Measurements from ENCODE around the gene AK9.

Gene AK9

DNA sequence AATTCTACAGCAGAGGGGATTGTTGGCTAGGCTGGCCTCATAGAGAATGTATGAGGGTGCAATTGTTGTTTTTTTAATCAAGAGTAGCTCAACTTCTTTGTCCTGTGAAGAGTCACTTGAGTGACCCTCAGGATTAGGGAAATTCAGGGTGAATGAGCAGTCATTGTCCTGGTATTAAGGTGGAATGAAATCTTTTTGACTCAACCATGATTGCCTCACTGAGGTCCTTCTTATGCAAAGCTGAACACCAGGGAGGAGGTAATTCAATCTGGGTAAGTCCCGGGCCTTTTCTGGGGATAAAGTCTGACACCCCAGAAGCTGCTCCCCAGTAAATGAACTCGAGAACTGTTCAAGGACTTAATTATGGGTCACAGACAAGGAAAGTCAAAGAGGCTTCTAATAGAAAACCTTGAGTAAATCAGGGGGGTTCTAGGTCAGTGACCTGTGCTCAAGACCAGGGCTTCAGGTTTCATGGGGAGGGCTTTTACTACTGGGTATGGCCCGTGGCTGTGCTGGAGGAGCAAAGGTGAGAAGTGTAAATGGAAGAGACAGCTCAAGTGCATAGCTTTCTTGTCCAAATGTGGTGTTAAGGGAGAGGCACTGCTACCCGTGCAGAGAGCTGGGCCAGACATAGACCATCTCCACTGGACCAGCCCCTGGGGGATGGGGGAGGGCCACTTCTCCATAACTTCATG is 182.7 kb downstream of the AK9 start:
- DNase-seq, result no peak

DNA sequence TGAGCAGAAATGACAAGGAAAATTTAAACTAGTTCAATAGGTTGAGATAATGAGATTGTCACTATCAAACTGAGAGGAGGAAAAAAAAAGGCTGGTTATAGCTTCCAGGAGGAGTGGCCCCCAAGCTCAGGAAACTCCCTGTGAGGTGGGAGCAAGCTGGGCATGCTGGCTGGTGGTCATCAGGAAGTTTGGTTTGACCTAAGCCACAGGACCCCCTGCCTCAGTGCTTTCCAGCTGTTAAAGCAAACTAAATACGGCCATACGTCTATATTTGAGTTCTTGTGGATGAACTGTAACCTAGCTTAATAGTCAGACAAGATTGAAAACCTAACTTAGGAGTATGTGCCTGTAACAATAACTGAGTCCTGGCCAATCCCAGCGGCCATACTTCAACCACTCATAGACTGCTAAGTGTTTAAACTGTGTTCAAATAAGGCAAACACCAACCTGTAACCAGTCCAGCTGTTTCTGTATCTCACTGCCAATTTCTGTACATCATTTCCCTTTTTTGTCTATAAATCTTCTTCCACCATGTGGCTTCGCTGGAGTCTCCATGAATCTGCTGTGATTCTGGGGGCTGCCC is 183.4 kb downstream of the AK9 start:
- DNase-seq, result no peak

DNA sequence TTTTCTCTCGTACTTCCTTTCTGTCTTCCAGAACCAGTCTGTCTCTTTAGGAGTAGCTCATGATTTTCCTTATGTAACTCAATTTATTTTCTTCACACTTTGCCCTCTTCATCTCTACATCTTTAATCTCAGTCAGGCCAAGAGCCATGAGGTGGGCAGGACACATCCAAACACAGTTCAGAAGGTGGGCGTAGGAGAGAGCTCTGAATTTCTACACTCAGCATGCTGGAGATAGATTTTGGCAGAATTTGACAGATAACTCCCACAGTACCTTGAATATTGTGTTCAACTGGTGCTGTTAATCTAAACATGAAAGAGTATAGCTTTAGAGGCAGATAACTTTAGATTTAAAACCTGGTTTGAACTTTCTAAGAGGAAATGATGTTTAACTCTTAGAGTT is 184.2 kb downstream of the AK9 start:
- DNase-seq, result no peak

DNA sequence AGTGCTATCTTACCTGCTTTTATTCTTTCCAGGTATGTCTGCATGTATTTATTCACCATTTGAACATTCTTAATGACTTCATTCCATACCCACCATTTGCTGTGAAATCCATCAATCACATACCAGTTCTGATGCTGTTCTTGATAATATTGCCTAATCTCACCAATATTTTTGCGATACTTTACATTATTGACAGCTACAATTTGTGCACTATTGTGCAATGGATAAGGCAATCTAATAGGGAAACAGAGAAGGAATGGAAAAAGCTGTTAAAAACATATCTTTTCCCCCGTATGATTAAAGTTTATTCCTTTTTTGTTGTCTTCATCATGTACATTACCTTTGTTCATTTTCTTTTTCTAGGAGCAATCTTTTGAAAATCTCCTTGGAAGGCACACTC is 184.7 kb downstream of the AK9 start:
- no peak for DNase-seq

DNA sequence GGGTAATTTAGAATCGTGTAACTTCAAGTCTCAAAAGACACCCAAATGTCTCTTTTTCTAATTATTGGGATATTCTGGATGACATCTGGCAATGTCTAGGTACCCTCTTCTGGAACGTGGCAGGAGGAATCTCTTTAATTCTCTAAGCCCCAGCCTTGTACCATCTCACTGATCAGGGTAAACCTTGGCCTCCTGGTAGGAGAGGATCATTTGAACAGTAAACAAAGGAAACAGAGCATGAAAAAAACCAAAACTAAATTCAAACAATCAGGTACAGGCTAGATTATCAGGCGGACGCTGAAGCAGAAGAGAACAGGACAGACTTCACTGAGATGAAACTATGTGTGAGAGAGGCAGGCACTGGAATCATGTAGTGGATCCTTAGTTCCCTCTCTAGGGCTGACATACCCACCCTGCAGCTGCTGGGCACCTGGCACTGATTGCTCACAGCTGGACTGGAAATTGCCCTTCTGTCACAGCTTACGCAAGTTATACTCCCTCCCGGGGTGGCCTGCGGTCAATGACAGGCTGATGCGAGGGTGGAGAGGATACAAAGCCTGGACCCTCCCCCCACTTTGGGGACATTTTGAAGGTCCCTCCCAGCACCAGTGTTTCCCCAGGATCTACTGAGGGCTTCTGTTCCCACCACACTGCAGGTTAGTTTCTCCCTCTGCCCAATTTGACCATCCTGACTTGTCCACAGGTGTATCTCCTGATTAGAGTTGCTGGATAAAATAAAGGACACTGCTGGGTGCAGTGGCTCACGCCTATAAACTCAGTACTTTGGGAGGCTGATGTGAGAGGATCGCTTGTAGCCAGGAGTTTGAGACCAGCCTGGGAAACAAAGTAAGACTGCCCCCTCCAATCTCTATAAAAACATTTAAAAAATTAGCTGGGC is 187.4 kb downstream of the AK9 start:
- DNase-seq, result no peak

DNA sequence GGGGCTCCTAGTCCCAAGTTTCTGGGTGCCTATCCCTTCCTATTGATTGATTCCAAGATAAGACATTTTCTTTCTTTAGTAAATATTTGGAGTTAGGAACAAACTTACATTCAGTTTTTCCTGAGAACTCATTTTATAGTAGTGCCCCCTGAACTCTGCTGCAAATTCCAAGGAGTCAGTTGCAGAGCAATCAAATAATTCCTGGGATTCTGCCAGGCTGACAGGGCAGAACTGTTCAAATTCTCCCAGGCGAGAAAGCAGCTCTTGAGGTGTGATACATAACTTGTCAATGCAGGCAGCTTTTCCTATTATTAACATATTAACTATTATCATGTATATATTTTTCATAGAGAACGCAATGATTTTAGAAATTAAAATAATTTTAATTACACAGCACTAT is 192.1 kb downstream of the AK9 start:
- DNase-seq, result no peak

DNA sequence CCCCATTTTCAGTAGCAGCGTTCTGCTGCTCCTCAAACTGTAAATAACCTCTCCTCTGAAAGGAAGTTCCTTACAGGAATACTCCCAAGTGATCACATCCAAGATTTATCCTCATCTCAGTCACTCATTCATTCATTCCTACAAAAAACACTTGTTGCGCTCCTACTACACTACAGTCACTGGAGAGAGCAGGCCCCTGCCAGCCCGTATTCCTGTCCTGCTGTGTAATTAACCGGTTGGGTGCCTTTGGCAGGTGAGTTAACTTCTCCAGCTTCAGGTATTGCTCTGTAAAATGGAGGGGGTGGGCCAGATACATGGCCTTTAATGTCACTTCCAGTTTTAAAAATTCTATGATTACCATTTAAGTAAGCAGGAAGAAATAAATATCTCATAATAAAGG is 192.9 kb downstream of the AK9 start:
- no peak for DNase-seq

DNA sequence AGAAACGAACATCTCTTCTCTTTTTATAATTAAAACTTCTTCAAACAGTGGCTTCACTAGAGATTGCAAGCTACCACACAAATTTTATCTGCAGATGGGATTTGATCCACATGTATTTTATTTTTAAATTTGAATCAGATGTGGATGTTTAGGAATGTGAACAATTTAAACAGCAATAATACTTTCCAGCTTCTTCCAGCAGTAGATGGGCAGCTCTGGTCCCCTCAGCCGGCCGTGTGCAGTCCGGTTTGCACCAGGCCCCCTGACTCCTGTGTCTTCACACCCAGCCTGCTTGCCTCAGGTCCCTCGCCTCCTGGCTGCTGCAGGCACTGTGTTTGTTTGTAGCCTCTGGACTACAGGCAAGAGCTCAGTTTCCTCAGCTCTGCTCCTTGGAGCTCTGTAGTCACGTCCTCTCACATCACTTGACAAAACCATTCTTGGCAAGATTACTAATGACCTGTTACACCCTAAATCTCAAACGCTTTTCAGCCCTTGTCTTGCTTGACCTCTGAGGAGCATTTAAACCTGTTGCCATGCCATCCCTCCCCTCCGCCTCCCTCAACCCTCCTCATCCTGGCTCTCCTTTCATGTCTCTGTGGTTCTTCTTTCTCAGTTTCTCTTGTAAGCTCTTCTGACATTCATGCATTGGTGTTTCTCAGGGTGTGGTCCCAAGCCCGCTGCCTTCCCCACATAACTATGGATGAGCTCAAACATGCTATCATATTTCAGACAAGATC is 194.8 kb downstream of the AK9 start:
- no peak for DNase-seq

DNA sequence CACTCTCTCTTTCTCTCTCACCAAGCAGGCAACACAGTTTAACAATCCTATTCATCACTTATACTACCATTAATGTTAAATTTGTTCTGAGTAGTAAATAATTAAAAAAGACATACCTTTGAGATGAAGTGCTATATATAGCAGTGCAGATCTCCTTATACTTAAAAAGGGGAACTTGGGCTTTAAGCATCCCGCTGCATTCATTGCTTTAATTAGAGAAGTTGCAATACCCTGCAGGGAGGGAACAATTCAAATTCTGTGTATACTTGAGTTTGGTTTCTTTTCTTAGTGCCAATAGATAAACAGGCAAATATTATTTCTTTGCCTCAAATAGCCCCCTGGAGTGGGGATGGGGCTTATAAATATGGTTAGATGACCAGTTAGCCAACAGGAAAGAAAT is 197.1 kb downstream of the AK9 start:
- no peak for DNase-seq

DNA sequence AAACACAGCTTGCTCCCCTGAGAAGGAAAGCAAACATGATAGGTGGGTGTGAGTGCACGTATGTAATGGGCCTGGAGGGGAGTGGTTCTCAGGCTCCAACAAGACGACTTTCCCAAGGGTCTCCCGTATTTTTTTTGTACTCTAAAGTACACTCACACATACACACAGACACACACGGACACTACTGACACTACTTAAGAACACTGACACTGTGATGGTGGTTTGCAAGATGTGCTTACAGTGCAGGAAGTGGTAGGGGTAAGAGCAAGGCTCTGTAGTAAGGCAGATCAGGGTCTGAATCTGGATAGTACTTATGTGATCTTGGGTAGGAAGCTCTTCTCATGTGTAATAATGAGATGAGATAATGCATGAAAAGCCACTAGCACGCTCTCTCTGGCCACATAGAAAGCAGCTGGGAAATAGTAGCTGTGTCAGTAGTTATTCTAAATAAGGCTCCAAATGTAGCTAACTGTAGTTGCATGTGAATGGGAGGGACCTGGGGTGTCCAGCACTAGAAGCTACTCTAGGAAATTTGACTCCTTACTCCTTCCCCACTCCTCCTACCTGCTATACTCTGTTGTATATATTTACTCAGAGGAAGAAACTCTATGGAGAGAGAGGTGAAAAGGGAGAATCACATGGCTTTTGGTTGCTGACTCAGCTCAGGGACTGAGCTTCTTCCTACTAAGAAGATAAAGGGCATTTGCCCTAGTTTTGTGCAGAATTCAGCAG is 199.6 kb downstream of the AK9 start:
- no peak for DNase-seq

DNA sequence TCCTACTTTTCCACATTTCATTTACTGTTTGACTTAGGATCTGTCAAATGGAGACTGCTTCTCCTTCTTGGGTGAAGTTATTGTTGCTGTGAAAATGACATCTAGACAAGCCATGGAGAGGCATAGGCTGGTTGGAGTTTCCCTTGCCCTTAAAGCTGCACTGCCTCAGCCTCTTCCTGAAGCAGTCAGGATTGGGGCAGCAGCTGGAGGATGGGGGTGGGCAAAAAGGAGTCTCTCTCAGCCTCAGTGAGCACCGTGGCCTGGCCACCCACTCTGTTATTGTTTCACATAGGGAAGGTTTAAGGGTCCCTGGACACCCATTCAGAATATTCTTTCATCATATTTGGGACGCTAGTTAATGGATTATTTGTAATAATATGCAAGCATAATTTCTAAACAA is 200.3 kb downstream of the AK9 start:
- no peak for DNase-seq

DNA sequence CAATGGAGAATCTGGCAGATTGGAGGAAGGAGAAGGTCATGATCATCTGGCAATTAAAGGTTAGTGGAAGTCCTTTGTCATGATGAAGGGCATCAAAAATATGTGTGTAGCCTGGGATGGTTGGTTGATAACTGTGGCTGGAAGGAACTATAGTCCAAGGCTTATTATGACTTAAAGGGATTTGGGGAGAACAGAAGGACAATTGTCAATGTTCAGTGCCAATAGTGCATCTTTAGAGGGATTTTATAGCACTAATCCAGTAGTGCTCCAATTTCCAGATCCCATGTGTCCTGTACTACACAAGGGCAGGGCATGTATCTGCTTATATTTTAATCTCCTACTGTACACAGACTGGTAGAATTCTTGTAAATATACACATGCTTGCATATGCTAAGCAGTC is 203.0 kb downstream of the AK9 start:
- no peak for DNase-seq

DNA sequence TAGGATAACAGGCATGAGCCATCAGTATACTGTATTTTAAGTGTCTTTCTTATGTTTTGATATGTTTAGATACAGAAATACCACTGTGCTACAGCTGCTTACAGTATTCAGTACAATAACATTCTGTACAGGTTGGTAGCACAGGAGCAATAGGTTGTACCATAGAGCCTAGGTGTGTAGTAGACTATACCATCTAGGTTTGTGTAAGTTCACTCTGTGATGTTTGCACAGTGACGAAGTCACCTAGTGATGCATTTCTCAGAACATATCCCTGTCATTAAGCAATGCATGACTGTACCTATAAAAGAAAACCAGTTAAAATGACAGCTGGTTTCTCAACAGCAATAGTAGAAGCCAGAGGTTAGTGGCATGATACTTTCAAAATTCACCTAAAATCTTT is 204.9 kb downstream of the AK9 start:
- DNase-seq, result no peak

DNA sequence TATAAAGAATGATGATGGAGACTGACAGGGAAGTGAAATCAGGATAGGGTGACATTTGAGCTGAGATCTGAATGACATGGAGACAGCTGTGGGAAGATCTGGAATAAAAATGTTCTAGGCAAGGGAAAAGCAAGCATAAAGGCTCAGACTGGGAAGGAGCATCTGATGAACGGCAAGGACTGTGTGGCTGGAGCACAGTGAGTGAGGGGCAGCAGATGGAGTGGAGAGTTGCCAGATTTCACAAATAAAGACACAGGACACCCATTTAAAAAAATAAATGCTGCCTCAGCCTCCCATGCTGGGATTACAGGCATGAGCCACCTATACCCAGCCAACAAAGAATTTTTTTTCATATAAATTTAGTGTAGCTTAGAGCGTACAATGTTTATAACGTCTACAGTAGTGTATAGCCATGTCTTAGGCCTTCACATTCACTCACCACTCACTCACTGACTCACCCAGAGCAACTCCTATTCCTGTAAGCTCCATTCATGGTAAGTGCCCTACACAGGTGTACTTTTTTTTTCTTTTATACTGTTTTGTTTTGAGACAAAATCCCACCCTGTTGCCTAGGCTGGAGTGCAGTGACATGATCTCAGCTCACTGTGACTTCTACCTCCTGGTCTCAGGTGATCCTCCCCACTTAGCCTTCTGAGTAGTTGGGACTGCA is 205.6 kb downstream of the AK9 start:
- DNase-seq, result no peak

DNA sequence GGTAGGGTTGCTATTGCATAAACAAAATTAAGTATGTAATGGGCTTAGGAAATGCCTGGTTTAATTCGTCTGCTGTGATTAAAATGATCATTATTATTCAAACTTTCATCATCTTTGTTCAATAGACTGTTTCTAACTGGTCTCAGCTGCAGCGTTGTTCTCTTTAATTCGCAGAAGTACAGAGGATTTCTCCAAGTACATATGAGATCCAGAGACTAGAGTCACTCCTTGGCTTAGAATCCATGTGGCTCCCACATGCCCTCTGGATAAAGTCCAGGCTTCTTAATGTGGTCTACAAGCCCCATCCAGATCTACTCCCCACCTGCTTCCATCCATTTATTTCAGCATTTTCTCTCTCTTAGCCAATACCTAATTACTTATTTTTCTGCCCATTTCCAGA is 206.9 kb downstream of the AK9 start:
- no peak for DNase-seq

DNA sequence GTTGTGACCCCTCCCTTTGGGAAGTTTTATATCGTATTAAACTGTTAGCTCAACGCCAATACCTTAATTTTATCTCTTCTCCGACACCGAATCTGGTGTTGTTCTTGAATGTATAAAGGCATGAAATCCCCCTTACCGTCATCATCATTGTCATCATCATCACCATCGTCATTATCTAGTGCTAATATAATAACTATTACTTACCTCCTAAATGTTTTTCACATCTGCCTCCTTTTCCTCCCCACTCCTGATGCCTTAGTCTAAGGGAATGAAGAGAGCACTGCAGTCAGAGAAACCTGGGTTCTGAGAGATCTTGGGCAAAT is 207.3 kb downstream of the AK9 start:
- DNase-seq, result no peak

DNA sequence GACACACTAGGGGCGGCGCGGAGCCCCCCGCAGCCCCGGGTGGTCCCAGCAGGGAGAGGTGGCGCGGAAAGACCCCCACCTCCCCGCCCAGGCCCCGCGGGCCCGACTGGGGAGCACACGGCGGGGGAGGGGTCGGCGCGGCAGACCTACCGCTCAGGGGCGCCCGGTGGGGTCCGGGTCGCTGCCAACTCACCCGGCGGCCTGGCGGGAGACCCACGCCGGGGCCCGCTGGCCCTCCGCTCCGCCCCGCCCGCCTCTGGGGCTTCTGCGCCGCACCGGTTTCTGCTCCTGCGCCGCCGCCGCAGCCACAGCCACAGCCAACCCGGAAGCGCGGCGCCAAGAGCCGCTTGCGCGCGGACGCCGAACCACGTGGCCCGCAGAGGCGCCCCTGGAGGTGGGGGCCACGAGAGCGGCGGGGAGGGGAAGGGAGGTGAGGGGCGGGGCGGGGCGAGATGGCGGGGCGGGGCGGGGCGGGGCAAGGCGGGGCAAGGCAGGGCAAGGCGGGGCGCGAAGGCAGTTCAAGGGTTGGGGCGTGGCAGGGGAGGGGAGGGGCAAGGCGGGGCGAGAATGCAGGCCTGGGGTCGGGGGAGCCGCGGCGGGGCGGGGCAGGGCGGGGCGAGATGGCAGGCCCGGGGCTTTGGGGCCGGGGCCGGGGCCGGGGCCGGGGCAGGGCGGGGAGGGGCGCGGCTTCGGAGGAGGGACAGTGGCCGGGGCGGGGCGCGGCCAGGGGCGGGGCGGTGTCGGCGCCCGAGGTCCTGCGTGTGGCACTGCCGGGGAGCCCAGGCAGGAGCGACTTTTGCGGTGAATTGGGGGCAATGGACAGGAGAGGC is 207.9 kb downstream of the AK9 start, which contains the start of gene ZBTB24:
Gene ZBTB24, minus strand, starts transcription at position 315 of the 830 bp plus-strand sequence. CDS start 1,193 bp downstream, outside the sequence.
- peak; percentile 1 for DNase-seq

DNA sequence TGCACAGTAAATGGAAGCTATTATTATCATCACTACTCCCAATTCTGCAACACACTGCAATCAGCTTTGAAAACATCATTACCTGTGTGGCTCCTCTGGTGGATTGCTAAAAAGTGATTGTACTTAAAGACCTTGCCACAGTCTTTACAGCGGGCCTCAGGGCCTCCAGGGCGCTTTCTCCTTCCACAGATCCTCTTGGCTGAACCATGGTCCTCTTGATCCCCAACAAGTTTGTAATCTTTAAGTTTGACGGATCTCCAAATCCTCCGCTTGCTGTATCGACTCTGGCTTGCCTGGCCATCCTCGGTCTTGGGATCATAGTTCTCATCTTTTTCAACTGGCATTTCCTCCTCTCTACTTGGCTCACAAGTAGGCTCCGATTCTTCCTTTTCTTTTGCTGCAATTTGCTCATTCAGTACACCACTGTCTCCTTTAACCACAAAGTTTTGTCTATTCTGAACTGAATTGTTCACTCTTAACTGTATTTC is 210.0 kb downstream of the AK9 start:
- no peak for DNase-seq

DNA sequence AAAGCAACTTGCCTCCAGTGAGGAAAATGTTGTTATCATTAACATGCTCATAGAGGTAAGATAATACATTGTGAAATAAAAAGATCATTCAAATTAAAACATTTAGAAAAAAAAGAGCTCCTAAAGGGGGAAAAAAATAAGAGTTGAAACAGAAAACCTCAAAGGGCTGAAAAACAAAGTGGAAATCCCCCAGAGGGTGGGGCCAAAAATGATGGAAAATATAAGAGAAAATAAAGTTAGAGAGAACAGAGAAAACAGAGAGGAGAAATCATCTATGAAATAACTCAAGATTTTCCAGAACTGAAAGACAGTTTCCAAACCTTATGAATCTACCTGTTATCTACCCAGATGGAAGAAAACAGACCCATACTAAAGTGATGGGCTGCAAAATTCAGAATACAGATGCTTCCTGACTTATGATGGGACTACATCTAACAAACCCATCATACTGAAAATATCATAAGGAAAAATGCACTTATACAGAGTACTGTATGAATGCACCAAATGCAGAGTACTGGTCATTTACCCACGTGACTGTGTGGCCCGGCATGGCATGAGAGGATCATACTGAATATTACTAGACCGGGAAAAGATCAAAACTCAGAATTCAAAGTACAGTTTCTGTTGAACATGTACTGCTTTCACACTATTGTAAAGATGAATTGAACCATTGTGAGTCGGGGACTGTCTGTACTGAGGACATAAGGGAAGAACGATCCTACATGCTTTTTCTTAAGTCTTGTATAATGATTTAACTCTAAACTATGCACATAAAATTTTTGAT is 212.0 kb downstream of the AK9 start:
- no peak for DNase-seq

DNA sequence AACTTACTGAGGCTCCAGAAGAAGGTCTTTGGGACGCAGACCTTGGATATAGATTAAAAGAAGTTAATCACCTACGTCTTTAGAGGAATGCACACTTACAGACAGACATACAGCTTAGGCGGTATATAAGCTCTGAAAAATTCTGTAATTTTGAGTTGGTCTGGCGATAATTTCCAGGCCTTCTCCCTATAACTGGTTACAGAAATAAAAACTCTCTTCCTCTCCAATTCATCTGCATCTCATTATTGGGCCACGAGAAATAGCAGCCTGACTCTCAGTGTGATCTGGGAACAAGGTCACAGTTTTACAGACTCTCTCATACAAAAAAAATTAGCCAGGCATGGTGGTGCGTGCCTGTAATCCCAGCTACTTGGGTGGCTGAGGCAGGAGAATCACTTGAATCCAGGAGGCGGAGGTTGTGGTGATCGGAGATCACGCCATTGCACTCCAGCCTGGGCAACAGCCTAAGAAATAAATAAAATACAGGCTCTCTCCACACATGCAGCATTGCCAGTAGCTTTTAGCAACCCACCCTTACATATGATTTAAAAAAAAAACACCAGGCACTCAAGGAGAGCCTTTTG is 212.7 kb downstream of the AK9 start:
- no peak for DNase-seq
